Measurements from ENCODE around the gene ILRUN.
"Not testable (repeated sequence)": the region's sequence is repeated elsewhere in the genome, so short reads cannot be mapped to it uniquely, and the experiment has no call there.

Gene ILRUN

GRCh38 chr6:34696739-34697543, at the start of gene ILRUN:
ILRUN (minus strand) TSS chr6:34696767; CDS start chr6:34696603, 164 bp downstream.
- peak; percentile 97 for DNase-seq

- DNase-seq, result no peak
Measured at GRCh38 chr6:34745277-34746103, 48.9 kb upstream of the ILRUN start.

GRCh38 chr6:34744294-34744647, 47.7 kb upstream of the ILRUN start:
- not testable (repeated sequence) for DNase-seq

GRCh38 chr6:34743625-34744293, 47.2 kb upstream of the ILRUN start:
- no peak for DNase-seq

- DNase-seq, result no peak
Measured at GRCh38 chr6:34742094-34742493, 45.5 kb upstream of the ILRUN start.

- DNase-seq, result no peak
Measured at GRCh38 chr6:34736823-34737222, 40.3 kb upstream of the ILRUN start.

GRCh38 chr6:34731393-34732060, 35.0 kb upstream of the ILRUN start:
- DNase-seq, result no peak

GRCh38 chr6:34729631-34730470, 33.3 kb upstream of the ILRUN start:
- DNase-seq, result no peak

GRCh38 chr6:34726055-34726454, 29.5 kb upstream of the ILRUN start:
- no peak for DNase-seq

- no peak for DNase-seq
Measured at GRCh38 chr6:34723203-34723602, 26.6 kb upstream of the ILRUN start.

GRCh38 chr6:34722451-34722850, 25.9 kb upstream of the ILRUN start:
- no peak for DNase-seq

GRCh38 chr6:34720160-34720559, 23.6 kb upstream of the ILRUN start:
- not testable (repeated sequence) for DNase-seq

- DNase-seq, result not testable (repeated sequence)
Measured at GRCh38 chr6:34719646-34720045, 23.1 kb upstream of the ILRUN start.

- no peak for DNase-seq
Measured at GRCh38 chr6:34718976-34719375, 22.4 kb upstream of the ILRUN start.

- DNase-seq, result no peak
Measured at GRCh38 chr6:34717466-34717865, 20.9 kb upstream of the ILRUN start.

GRCh38 chr6:34714663-34715062, 18.1 kb upstream of the ILRUN start:
- DNase-seq, result no peak

- not testable (repeated sequence) for DNase-seq
Measured at GRCh38 chr6:34712881-34713280, 16.3 kb upstream of the ILRUN start.

GRCh38 chr6:34709386-34709785, 12.8 kb upstream of the ILRUN start:
- peak; percentile 43 for DNase-seq

- no peak for DNase-seq
Measured at GRCh38 chr6:34705241-34705640, 8.7 kb upstream of the ILRUN start.

GRCh38 chr6:34701199-34701598, 4.6 kb upstream of the ILRUN start:
- no peak for DNase-seq

GRCh38 chr6:34697904-34698559, 1.5 kb upstream of the ILRUN start:
- no peak for DNase-seq

GRCh38 chr6:34697544-34697836, 923 bp upstream of the ILRUN start:
- DNase-seq, result no peak

Data from midbrain (tissue), 1 donor.